GM12801 (cell line): Measurements from ENCODE around the gene RLN3.

ENCODE experiments used
- TF ChIP-seq, protein P1 (sequence below): IDR thresholded peaks from one replicate; pipeline ENCODE4 v1.5.1; 2011; ENCODE audit warnings: control low read depth; ENCODE audit not compliant: insufficient read length; ENCODE audit errors: extremely low read depth

RLN3 gene

DNA sequence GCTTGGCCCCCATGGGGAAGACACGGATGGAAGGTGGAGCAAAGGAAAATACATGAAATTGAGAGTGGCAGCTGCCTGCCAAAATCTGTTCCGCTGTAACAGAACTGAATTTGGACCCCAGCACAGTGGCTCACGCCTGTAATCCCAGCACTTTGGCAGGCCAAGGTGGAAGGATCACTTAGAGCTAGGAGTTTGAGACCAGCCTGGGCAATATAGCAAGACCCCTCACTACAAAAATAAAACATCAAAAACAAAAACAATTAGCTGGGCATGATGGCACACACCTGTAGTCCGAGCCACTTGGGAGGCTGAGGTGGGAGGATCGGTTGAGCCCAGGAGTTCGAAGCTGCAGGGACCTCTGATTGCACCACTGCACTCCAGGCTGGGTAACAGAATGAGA lies 24.5 kb downstream of the RLN3 start:
- TF ChIP-seq, protein P1, sequence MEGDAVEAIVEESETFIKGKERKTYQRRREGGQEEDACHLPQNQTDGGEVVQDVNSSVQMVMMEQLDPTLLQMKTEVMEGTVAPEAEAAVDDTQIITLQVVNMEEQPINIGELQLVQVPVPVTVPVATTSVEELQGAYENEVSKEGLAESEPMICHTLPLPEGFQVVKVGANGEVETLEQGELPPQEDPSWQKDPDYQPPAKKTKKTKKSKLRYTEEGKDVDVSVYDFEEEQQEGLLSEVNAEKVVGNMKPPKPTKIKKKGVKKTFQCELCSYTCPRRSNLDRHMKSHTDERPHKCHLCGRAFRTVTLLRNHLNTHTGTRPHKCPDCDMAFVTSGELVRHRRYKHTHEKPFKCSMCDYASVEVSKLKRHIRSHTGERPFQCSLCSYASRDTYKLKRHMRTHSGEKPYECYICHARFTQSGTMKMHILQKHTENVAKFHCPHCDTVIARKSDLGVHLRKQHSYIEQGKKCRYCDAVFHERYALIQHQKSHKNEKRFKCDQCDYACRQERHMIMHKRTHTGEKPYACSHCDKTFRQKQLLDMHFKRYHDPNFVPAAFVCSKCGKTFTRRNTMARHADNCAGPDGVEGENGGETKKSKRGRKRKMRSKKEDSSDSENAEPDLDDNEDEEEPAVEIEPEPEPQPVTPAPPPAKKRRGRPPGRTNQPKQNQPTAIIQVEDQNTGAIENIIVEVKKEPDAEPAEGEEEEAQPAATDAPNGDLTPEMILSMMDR: no peak

DNA sequence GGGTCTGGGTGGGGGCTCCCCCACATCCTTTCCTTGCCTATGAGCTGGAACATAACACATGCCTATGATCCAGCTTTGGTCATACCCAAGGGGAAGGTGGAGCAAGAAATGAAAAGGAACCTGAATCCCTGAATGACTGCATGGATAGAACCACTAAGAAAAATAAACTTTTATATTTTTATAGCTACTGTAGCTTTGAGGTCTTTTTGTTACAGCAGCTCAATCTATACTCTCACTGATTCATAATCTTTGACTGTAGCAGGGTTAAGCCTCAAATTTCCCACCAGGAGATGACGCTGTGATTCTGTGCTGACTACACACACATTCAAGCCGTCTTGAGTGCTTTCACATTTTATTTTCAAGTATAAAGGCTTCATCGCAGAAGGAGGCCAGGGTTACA lies 25.1 kb downstream of the RLN3 start:
- TF ChIP-seq, protein P1: no peak

- TF ChIP-seq, protein P1: no peak
Observed at GRCh38 chr19:14053500-14053899, 25.6 kb downstream of the RLN3 start.

DNA sequence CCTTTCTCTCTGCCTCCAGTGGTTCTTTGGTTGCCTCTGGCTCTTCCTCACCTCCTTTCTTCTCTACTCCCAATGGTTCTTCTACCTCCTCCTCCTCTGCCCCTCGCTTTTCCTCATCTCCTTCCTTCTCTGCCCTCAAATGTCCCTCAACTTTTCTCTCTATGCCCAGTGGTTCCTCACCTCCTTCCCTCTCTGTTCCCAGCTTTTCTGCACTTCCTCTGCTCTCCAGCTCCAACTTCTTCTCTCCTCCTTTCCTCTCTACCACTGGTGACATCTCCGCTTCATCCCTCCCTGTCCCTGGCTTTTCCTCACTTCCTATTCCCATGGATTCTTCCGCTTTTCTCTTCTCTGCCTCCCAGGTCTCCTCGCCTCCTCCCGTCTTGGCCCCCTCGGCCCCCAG lies 26.2 kb downstream of the RLN3 start:
- TF ChIP-seq, protein P1: no peak

DNA sequence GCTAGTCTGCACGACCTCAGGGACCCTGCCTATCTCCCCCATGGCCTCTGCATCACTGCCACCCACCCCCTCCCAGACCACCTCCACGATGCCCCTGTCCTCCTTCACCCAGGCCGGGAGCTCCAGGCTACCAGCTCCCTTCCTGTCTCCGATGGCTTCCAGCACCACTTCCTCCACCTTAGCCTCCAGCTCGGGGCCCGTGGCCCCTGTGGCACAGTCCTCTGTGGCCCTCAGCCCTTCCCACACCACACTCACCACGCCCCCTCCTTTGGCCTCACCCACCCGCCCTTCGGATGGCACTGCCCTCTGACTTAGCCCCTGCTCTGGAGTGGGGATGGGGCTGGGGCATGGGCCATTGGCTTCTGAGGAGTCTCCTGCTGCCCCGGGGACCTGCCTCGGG lies 26.8 kb downstream of the RLN3 start:
- TF ChIP-seq, protein P1: no peak

DNA sequence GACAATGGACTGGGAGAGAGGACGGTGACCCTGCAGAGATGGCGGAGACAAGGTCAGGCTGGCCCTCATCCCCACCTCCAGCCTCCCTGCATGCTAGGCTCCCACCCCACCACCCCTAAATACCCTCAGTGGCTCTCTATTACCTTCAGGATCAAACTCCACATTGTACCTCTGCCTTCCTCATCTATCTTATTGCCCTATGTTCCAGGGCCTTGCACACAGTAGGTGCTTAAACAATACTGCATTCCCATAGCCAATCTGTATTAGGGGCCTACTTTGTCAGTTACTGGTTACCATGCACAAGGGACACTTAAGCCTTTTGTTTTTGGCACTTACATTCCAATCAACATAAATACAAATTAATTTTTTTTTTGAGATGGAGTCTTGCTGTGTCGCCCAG lies 27.4 kb downstream of the RLN3 start:
- TF ChIP-seq, protein P1: no peak

DNA sequence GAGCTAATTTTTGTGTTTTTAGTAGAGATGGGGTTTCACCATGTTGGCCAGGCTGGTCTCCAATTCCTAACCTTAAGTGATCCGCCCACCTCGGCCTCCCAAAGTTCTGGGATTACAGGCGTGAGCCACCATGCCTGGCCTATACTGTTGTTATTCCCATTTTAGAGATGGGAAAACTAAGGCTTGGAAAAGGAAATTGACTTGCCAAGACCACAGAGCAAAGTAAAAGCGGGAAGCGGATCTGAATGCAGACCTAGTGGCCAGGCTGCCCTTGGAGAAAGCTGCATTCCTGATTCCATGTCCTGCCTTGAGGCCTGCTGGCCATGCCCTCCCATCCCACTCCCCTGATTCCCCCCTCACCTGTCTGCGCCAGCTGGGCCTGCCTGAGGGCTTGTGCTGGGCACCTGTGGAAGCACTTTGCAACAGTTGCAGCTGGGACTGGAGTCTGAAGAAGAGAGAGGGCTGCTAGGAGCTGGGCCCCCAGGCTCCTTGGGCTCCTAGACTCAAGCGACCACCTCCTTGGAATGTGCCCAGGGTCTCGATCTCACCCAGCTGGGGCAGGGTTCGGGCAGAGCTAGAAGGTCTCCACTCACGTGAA lies 28.2 kb downstream of the RLN3 start:
- TF ChIP-seq, protein P1: no peak

- TF ChIP-seq, protein P1: no peak
Observed at GRCh38 chr19:14056741-14057356, 28.9 kb downstream of the RLN3 start.
